Measurements from ENCODE around the gene MUC5AC.

DNA sequence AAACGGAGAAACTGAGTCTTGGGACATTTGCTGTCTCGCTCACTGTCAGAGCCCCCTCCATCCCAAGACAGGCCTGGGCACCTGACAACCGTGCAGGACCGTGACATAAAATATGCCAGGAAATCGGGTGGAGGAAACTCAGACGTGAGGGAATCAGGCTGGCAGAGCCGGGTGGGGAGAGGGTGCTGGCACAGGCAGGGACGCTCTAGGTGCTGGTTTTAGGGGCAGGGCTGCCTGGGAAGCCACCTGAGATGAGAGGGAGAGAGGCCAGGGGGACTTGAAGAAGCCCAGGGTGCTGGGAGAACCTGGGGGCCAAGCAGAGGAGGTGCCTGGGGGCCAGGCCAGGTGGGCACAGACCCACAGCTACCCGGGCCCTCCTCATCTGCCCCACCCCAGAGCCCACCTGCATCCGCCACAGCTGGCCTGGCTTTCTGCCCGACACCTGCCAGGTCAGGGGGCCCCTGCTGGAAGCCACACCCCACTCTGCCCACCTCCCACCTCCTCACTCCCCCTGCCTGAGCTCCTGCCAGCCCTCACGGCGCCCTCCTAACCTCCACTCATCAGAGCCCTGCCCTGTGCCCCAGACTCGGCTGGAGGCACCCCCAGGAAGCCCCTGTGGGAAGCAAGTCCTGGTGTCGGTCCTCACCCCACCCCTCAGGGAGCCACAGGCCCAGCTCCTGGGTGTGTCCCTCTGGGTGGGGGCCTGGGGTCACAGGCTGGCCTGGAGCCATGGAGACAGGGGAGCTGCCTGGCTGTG lies 27.3 kb upstream of the MUC5AC start:
- TF ChIP-seq, protein P1, sequence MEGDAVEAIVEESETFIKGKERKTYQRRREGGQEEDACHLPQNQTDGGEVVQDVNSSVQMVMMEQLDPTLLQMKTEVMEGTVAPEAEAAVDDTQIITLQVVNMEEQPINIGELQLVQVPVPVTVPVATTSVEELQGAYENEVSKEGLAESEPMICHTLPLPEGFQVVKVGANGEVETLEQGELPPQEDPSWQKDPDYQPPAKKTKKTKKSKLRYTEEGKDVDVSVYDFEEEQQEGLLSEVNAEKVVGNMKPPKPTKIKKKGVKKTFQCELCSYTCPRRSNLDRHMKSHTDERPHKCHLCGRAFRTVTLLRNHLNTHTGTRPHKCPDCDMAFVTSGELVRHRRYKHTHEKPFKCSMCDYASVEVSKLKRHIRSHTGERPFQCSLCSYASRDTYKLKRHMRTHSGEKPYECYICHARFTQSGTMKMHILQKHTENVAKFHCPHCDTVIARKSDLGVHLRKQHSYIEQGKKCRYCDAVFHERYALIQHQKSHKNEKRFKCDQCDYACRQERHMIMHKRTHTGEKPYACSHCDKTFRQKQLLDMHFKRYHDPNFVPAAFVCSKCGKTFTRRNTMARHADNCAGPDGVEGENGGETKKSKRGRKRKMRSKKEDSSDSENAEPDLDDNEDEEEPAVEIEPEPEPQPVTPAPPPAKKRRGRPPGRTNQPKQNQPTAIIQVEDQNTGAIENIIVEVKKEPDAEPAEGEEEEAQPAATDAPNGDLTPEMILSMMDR (IDR thresholded peaks at IDR 0.05; ENCODE audit: borderline replicate concordance, extremely low read depth, low read length, poor library complexity, severe bottlenecking) = no peak
- TF ChIP-seq EZH2 (IDR thresholded peaks at IDR 0.05; ENCODE audit: borderline replicate concordance, low read depth, low read length, severe bottlenecking) = no peak

Measured in DND-41 (cell line).